Activated CD8-positive, alpha-beta memory T cell treated with anti-CD3 and anti-CD28 coated beads, Interleukin-2, amount 50 U/mL, for 1 hour (primary cell): Measurements from ENCODE around the gene GSC.
"Not testable (repeated sequence)": the region's sequence is repeated elsewhere in the genome, so short reads cannot be mapped to it uniquely, and the experiment has no call there.

Source experiments
- DNase-seq: peaks from one replicate; pipeline ENCODE4 v3.0.0-alpha.2; 2020; ENCODE audit errors: extremely low read depth

The GSC gene

GRCh38 chr14:94771906-94772490 is 2.1 kb upstream of the GSC start:
- DNase-seq = no peak

GRCh38 chr14:94771158-94771905 is 1.4 kb upstream of the GSC start:
- DNase-seq = no peak

GRCh38 chr14:94770815-94771157 is 873 bp upstream of the GSC start:
- DNase-seq = no peak

- no peak for DNase-seq
Measured at GRCh38 chr14:94770251-94770749, 387 bp upstream of the GSC start.

- DNase-seq = no peak
Measured at GRCh38 chr14:94768521-94769390, 1.2 kb downstream of the GSC start.

- no peak for DNase-seq
Measured at GRCh38 chr14:94768141-94768520, 1.8 kb downstream of the GSC start.

- DNase-seq = no peak
Measured at GRCh38 chr14:94767321-94767878, 2.5 kb downstream of the GSC start.

GRCh38 chr14:94764573-94764972 is 5.3 kb downstream of the GSC start:
- no peak for DNase-seq

- no peak for DNase-seq
Measured at GRCh38 chr14:94762431-94762830, 7.5 kb downstream of the GSC start.

GRCh38 chr14:94761997-94762377 is 7.9 kb downstream of the GSC start:
- no peak for DNase-seq

GRCh38 chr14:94761348-94761996 is 8.4 kb downstream of the GSC start:
- no peak for DNase-seq

GRCh38 chr14:94756310-94756882 is 13.5 kb downstream of the GSC start:
- no peak for DNase-seq

- no peak for DNase-seq
Measured at GRCh38 chr14:94754391-94754942, 15.4 kb downstream of the GSC start.

GRCh38 chr14:94752591-94753436 is 17.1 kb downstream of the GSC start:
- DNase-seq = no peak

GRCh38 chr14:94751956-94752355 is 18.0 kb downstream of the GSC start:
- DNase-seq = no peak

GRCh38 chr14:94751321-94751720 is 18.6 kb downstream of the GSC start:
- DNase-seq = no peak

- DNase-seq = no peak
Measured at GRCh38 chr14:94750371-94750770, 19.5 kb downstream of the GSC start.

- DNase-seq = no peak
Measured at GRCh38 chr14:94748667-94749347, 21.1 kb downstream of the GSC start.

GRCh38 chr14:94747739-94748138 is 22.2 kb downstream of the GSC start:
- no peak for DNase-seq

GRCh38 chr14:94747153-94747552 is 22.8 kb downstream of the GSC start:
- not testable (repeated sequence) for DNase-seq
